Ishikawa (cell line): ENCODE measurements around the gene RAD51.

Experiments
- CEBPB ChIP-seq: IDR thresholded peaks from 2 replicates; pipeline ENCODE4 v1.6.1; 2012
- CREB1 ChIP-seq: IDR thresholded peaks from 2 replicates; pipeline ENCODE4 v1.6.1; 2012; ENCODE audit warnings: low read depth
- EGR1 ChIP-seq: IDR thresholded peaks from 2 replicates; pipeline ENCODE4 v1.6.1; 2012
- EP300 ChIP-seq: IDR thresholded peaks from 2 replicates; pipeline ENCODE4 v1.6.1; 2012; ENCODE audit warnings: borderline replicate concordance
- FOXM1 ChIP-seq: IDR thresholded peaks from 2 replicates; pipeline ENCODE4 v1.6.1; 2012; ENCODE audit warnings: low read depth, borderline replicate concordance
- MAX ChIP-seq: IDR thresholded peaks from 2 replicates; pipeline ENCODE4 v1.6.1; 2012
- NFIC ChIP-seq: IDR thresholded peaks from 2 replicates; pipeline ENCODE4 v1.6.1; 2012
- RAD21 ChIP-seq: IDR thresholded peaks from 2 replicates; pipeline ENCODE4 v1.6.1; 2012; ENCODE audit warnings: low read depth
- REST ChIP-seq: IDR thresholded peaks from 2 replicates; pipeline ENCODE4 v1.6.1; 2012; ENCODE audit warnings: low read depth, mild to moderate bottlenecking
- TAF1 ChIP-seq: IDR thresholded peaks from 2 replicates; pipeline ENCODE4 v1.6.1; 2012; ENCODE audit warnings: low read depth, mild to moderate bottlenecking
- TCF12 ChIP-seq: IDR thresholded peaks from 2 replicates; pipeline ENCODE4 v1.6.1; 2012; ENCODE audit warnings: low read depth
- TEAD4 ChIP-seq: IDR thresholded peaks from 2 replicates; pipeline ENCODE4 v1.6.1; 2012
- USF1 ChIP-seq: IDR thresholded peaks from 2 replicates; pipeline ENCODE4 v1.6.1; 2012
- YY1 ChIP-seq: IDR thresholded peaks from 2 replicates; pipeline ENCODE4 v1.6.1; 2012; ENCODE audit warnings: low read depth
- ZBTB7A ChIP-seq: IDR thresholded peaks from 2 replicates; pipeline ENCODE4 v1.6.1; 2012; ENCODE audit warnings: low read depth

Gene RAD51

GRCh38 chr15:40770147-40770721 is 75.3 kb downstream of the RAD51 start:
- TF ChIP-seq RAD21 (no peak), TAF1 (no peak), TEAD4 (no peak), YY1 (no peak), NFIC (peak; percentile 37; the same call in 1 of the 2 replicates), CEBPB (no peak), EGR1 (0 out of 2 replicates have a peak, but pooled peaks have one; percentile 26), REST (no peak), ZBTB7A (no peak), EP300 (peak; percentile 49; the same call in 1 of the 2 replicates), TCF12 (peak; percentile 82; the same call in 1 of the 2 replicates), CREB1 (no peak), MAX (peak; percentile 66; the same call in 1 of the 2 replicates), FOXM1 (no peak), USF1 (0 out of 2 replicates have a peak, but pooled peaks have one; percentile 10)

- TF ChIP-seq TCF12 (no peak), USF1 (no peak), TAF1 (no peak), NFIC (no peak), MAX (no peak), TEAD4 (no peak), EP300 (no peak), FOXM1 (no peak), YY1 (no peak), RAD21 (no peak), ZBTB7A (no peak), CREB1 (no peak)
Observed at GRCh38 chr15:40771242-40771641, 76.3 kb downstream of the RAD51 start.

GRCh38 chr15:40772014-40772413 is 77.0 kb downstream of the RAD51 start:
- TF ChIP-seq EGR1 (no peak), USF1 (no peak), TAF1 (no peak), EP300 (no peak), YY1 (no peak), RAD21 (no peak), NFIC (no peak), ZBTB7A (no peak), TCF12 (no peak), CEBPB (no peak), REST (no peak), MAX (no peak), CREB1 (no peak), FOXM1 (no peak), TEAD4 (no peak)

- TF ChIP-seq TAF1 (no peak), TCF12 (no peak), REST (no peak), EGR1 (no peak), NFIC (no peak), CREB1 (no peak)
Observed at GRCh38 chr15:40773496-40773895, 78.5 kb downstream of the RAD51 start.
